NCI-H2196 (cell line): ENCODE results near the gene CYP4F8.
"Not testable (repeated sequence)": the region's sequence is repeated elsewhere in the genome, so short reads cannot be mapped to it uniquely, and the experiment has no call there.

Experiments
- DNase-seq: peaks from one replicate; lab custom pipeline; 2025; ENCODE audit not compliant: unreplicated experiment; lab: John Stamatoyannopoulos, UW

CYP4F8 gene

GRCh38 chr19:15643387-15643786 lies 28.4 kb downstream of the CYP4F8 start:
- no peak for DNase-seq

DNA sequence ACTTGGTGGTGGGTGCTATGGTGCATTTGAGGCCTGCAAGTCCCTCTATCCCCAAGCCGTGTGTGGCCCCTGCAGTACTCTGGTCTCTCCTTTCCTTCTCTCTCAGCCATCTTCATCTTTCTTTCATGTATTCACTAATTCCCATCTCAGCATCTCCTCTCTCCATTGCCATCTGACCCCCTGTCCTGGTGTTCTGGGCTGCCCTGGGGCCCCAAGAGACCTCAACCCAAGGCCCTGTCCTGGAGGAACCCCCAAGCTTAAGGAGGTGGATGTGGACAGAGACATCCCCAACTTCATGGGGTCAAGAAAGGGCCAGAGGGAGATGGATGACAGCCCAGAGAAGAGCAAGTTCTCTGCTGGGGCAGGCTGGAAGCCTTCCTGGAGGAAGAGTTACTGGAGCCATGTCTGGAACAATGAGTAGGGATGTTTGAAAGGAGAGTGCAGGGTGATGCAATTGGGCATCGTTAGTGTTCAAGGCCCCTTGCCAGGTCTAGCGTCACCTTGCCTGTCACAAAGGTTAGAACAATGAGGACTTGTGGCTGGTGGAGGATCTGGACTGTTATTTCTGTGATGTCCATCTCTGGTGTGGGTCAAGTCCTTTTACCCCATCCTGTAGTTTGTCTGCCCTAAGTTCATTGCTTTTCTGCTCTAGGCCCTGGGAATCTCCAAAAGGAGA lies 29.2 kb downstream of the CYP4F8 start:
- no peak for DNase-seq

DNA sequence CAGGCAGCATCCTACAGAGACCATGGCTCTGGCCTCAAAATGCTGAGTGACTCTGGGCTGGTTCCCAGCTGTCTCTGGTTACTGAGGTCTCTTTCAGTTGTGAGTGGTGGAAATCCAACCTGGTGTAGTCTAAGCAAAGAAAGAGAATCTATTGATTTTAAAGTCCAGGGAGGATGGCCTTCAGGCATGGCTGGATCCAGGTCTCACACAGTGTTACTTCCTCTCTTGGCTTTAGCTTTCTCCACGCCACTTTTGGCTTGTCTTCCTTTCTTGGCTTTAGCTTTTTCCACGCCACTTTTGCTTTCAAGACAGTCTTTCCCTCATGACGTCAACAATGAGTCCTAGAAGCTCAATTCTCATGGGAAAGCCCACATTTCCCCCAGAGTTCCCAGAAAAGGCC lies 29.8 kb downstream of the CYP4F8 start:
- no peak for DNase-seq

DNA sequence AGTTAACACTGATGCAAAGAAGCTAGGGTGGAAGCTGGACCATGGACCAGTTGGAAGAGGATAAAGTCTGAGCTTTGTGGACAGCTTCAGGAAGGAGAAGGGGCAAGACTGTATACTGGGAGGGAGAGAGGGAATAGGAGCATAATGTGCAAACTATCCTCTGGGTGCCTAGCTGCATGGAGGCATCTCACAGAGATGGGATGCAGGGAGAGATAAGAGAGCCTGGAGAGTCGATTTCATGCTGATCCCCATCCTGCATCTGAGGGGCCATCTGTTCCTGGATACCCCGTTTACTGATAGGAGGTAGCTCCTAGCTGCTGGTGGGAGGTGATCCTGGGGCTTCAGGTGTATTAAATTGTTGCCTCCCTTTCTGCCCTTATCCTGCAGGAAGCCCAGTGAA lies 34.5 kb downstream of the CYP4F8 start:
- no peak for DNase-seq

- DNase-seq: not testable (repeated sequence)
These were observed 35.1 kb downstream of the CYP4F8 start for GRCh38 chr19:15650123-15650522.

GRCh38 chr19:15651791-15652190 lies 36.8 kb downstream of the CYP4F8 start:
- DNase-seq: no peak

DNA sequence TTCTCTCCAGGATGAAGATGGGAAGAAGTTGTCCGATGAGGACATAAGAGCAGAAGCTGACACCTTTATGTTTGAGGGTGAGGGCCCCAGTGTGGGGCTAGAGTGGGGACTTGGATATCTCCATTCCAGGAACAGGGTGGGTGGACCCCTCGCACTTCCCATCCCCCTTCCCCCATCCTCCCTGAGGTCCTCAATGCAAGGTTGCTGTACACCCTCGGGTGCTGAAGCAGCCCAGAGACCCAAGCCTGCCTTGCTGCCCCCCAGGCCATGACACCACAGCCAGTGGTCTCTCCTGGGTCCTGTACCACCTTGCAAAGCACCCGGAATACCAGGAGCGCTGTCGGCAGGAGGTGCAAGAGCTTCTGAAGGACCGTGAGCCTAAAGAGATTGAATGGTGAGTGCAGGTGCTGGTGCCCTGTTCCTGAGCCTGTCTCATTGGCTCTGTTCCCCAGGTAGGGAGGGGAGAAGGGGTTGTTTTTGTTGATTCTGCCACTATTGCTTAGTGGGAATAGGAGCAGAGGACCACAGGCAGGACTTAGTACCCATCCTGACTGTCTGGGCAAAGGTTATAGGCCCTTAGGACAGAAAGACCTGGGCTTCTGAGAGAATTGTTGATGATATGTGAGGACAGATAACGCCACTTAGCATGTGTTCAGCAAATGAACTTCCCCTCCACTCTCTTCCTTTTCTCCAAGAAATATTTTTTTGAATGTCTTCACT lies 37.7 kb downstream of the CYP4F8 start:
- DNase-seq: no peak

DNA sequence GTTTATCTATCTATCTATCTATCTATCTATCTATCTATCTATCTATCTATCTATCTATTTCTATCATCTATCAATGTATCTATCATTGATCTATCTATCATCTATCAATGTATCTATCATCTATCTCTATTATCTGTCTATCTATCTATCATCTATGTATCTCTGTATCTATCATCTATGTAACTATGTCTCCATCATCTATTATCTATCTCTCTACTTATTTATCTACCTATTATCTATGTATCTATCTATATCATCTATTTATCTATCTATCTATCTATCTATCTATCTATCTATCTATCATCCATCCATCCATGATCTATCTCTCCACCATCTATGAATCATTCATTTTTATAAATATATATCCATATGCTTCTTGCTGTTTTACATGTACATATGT lies 41.4 kb downstream of the CYP4F8 start:
- no peak for DNase-seq

- no peak for DNase-seq
These were observed 48.2 kb downstream of the CYP4F8 start for GRCh38 chr19:15663247-15663646.

DNA sequence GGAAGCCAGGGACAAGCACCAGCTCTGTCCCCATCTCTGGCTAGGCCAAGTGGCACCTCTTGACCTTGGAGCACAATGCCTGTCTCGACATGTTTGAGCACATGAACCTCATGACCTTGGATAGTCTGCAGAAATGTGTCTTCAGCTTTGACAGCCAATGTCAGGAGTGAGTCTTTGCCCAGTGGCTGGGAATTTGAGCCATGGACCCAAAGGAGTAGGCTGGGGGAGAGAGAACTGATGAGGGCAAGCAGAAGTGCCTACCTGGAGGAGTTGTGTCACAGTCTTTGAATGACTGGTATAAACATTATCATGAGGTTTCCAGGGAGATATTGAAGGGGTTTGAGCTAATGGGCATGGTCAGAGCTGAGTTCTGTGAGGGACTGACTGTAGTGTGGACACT lies 51.2 kb downstream of the CYP4F8 start:
- DNase-seq: no peak

- DNase-seq: no peak
These were observed 51.9 kb downstream of the CYP4F8 start for GRCh38 chr19:15666883-15667282.

- DNase-seq: no peak
These were observed 54.4 kb downstream of the CYP4F8 start for GRCh38 chr19:15669440-15669839.

- DNase-seq: no peak
These were observed 54.9 kb downstream of the CYP4F8 start for GRCh38 chr19:15669891-15670290.

GRCh38 chr19:15671237-15671821 lies 56.3 kb downstream of the CYP4F8 start:
- DNase-seq: no peak

DNA sequence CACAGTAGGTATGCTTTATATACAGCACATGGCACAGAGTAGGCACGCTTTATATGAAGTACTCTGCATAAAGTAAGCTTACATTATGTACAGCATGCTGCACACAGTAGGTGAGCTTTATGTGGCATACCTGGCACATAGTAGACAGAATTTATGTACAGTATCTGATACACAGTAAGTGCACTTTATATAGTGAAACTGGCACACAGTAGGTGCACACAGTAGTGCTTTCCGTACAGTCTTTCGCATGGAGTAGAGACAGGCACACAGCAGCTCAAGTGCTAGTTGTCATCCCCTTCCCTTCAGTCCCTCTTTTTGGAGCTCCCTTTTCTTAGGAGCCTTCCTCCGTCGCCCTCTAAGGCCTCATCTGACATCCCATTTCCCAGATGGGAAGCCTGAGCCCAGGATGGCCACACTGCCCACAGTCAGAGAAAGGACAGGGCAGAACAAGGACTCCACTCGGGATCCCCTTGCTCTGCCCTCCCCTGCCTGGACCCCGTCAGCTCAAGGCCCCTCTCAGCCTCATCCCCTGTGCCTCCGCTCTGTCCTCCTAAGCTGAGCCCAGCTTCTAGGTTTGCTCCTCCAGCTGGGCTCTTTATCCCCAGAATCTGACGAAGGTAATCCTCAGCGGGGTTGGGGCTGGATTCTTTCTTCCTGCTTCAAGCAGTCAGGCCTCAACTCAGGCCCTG lies 57.0 kb downstream of the CYP4F8 start:
- DNase-seq: no peak

DNA sequence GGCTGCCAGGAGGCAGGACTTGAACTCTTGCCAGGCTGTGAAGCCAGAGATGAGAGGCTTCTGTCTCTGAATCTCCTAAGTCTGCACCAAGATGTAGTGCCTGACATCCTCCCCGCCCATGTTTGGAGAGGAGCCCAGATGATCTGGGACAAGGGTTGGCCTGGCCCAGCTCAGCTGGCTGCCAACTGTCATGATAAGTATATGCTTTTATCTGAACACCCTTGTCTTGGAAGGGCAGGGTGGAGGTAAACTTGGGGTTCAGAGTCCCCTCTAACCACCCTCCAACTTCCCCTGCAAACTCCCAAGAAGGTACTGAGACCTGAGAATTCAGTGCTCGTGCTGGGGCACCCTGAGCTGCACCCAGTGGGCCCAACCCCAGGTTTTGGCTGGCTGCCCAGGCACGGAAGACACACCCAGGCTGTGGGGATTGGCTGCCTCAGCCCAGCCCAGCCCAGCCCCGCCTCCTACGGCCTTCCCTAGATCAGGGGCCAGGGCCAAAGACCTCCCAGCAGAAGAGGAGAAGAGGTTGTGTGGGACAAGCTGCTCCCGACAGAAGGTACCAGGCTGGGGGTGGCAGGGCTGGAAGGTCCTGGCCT lies 57.7 kb downstream of the CYP4F8 start, which contains the start of gene CYP4F12:
Gene CYP4F12 (plus strand): TSS at position 508 of the 596 bp plus-strand sequence. CDS start 443 bp downstream, outside the sequence.
- peak; percentile 84 for DNase-seq

- no peak for DNase-seq
These were observed 58.2 kb downstream of the CYP4F8 start for GRCh38 chr19:15673176-15673654.

DNA sequence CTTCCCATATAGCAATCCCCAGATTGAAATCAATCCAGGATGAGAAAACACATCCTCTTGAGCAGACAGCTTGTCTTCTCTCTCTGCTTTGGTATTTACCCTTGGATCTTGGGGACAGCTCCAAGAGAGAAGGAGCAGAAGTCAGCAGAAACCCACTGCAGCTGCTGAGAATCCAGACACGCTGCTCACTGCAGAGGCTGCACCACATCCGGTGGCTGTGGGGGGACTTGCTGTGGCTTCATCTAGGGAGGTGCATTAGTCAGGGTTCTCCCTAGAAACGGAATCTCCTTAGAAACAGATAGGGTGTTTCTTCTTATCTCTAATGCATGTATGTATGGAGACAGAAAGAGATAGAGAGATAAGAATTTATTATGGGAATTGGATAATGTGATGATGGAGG lies 60.5 kb downstream of the CYP4F8 start:
- no peak for DNase-seq

DNA sequence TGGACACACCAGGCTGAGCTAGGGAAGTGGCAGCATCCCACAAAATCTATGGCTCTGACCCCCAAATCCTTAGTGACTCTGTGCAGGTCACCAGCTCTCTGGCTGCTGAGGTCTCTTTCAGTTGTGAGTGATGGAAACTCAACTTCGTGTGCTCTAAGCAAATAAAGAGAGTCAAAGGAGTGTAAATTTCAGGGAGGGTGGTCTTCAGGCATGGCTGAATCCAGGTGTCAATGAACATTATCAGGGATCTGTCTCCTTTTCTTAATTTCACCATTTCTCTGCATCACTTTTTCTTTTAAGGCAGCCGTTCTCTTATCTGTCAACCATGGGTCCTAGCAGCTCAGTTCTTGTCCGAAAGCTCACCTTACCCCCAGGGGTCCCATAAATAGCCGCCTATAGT lies 64.1 kb downstream of the CYP4F8 start:
- no peak for DNase-seq

- DNase-seq: not testable (repeated sequence)
These were observed 64.8 kb downstream of the CYP4F8 start for GRCh38 chr19:15679865-15680264.
